HCT116 (cell line): ENCODE results near the gene CFD.

ENCODE experiments used
- ATF3 ChIP-seq: IDR thresholded peaks from 2 replicates; pipeline ENCODE4 v1.6.1; 2012
- CBX3 ChIP-seq: IDR thresholded peaks from 2 replicates; pipeline ENCODE4 v1.6.1; 2012; ENCODE audit warnings: low read depth
- CTCF ChIP-seq, 3 experiments: fragments of 200-600 bp in 1 of 3; sonication (generic) in 1 of 3; IDR thresholded peaks in 2 of 3; conservative IDR thresholded peaks in 1 of 3; 2 replicates each; pipeline ENCODE4 v1.5.1; 2012 to 2017; ENCODE audit warnings: low read depth in 2 of 3, low read length in 2 of 3, antibody characterized with exemption in 1 of 3, borderline replicate concordance in 1 of 3, control low read depth in 1 of 3, mild to moderate bottlenecking in 1 of 3, mixed read lengths in 1 of 3, mixed run types in 1 of 3, moderate library complexity in 1 of 3; ENCODE audit not compliant: insufficient read depth in 1 of 3
- EZH2 ChIP-seq: fragments of 200-600 bp; sonication (generic); IDR thresholded peaks from 2 replicates; pipeline ENCODE4 v1.6.1; 2017; ENCODE audit warnings: antibody characterized with exemption, mixed run types
- MAX ChIP-seq: IDR thresholded peaks from 2 replicates; pipeline ENCODE4 v1.6.1; 2012
- POLR2A ChIP-seq: IDR thresholded peaks from 2 replicates; pipeline ENCODE4 v1.7.0; 2011; ENCODE audit warnings: borderline replicate concordance; ENCODE audit not compliant: insufficient read depth, insufficient read length; ENCODE audit errors: extremely low read depth
- SIN3A ChIP-seq: IDR thresholded peaks from 2 replicates; pipeline ENCODE4 v1.6.1; 2012; ENCODE audit warnings: low read depth
- SP1 ChIP-seq: IDR thresholded peaks from 2 replicates; pipeline ENCODE4 v1.6.1; 2012; ENCODE audit warnings: low read depth

DNA sequence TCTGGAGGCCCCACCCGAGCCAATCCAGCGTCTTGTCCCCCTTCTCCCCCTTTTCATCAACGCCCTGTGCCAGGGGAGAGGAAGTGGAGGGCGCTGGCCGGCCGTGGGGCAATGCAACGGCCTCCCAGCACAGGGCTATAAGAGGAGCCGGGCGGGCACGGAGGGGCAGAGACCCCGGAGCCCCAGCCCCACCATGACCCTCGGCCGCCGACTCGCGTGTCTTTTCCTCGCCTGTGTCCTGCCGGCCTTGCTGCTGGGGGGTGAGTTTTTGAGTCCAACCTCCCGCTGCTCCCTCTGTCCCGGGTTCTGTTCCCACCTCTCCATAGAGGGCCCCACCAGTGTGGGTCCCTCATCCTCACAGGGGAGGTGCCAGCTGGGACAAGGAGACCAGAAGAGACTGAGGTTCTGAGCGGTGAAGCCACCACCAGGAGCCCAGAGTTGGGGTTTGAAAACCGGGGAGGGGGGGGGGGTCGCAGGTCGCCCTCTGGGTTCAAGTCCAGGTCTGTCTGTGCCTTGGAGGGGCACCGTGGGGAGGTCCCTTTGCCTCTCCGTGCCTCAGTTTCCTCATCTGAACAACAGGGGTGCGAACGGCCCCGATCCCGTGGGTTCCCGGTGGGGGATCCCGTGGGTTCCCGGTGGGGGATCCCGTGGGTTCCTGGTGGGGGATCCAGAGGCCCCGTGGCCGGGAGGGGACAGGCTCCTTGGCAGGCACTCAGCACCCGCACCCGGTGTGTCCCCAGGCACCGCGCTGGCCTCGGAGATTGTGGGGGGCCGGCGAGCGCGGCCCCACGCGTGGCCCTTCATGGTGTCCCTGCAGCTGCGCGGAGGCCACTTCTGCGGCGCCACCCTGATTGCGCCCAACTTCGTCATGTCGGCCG, 7.1 kb upstream of the CFD start, which contains the start of gene ELANE:
- TF ChIP-seq CTCF (IDR thresholded peaks at IDR 0.05 in 2 of 3, conservative IDR thresholded peaks at IDR 0.05 in 1 of 3; ENCODE audit: borderline replicate concordance in 1 of 3, insufficient read depth in 1 of 3, low read depth in 2 of 3, low read length in 2 of 3): no peak
- TF ChIP-seq SP1: no peak
- TF ChIP-seq CBX3: no peak
- TF ChIP-seq SIN3A: no peak
- TF ChIP-seq ATF3: no peak
- TF ChIP-seq EZH2: no peak
- TF ChIP-seq POLR2A: no peak
- no peak for TF ChIP-seq MAX
